GM12801 (cell line): Measurements from ENCODE around the gene PRRT3.

Experiments
- CTCF ChIP-seq: IDR thresholded peaks from one replicate; pipeline ENCODE4 v1.5.1; 2011; ENCODE audit warnings: control low read depth; ENCODE audit not compliant: insufficient read length; ENCODE audit errors: extremely low read depth

Gene PRRT3

GRCh38 chr3:9909221-9910013 is 42.8 kb downstream of the PRRT3 start:
- no peak for TF ChIP-seq CTCF

GRCh38 chr3:9908286-9908685 is 43.9 kb downstream of the PRRT3 start:
- no peak for TF ChIP-seq CTCF

GRCh38 chr3:9906480-9906879 is 45.7 kb downstream of the PRRT3 start:
- no peak for TF ChIP-seq CTCF

GRCh38 chr3:9903904-9904303 is 48.3 kb downstream of the PRRT3 start:
- TF ChIP-seq CTCF = no peak

- TF ChIP-seq CTCF = no peak
Observed at GRCh38 chr3:9903238-9903624, 49.0 kb downstream of the PRRT3 start.

DNA sequence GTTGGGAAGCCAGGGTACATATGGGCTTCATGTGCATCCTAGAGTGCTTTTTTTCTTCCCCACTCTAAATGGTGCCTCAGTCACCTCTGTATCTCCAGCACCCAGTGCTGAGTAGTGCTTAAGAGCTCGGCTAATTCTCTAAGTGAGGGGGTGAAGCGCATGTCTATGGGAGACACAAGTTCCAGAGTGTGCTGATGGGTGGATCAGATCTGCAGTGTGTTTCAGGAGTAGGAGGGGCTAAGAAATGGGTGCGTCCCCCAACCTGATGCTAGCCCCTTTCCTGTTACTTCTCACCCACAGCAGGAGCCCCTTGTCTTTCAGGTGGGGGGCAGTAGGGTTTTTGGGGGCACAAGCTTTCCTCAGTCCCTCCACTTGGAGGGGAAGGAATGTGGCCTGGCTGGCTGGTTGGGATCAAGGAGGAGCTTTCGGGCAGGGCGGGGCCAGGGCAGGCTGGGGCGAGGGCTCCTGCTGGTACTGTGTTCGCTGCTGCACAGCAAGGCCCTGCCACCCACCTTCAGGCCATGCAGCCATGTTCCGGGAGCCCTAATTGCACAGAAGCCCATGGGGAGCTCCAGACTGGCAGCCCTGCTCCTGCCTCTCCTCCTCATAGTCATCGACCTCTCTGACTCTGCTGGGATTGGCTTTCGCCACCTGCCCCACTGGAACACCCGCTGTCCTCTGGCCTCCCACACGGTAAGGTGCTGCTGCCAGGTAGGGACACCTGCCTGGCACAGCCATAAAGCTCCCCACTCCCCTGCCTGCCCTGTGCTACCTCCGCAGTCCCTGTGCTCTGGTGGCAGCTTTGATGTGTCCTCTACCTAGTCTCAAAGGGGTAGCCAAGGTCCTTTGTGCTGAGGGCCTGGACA is 49.6 kb downstream of the PRRT3 start, which contains the start of gene IL17RE:
Gene IL17RE (plus strand): TSS at position 477 of the 866 bp plus-strand sequence. CDS start 85 bp downstream, at position 562.
- no peak for TF ChIP-seq CTCF

GRCh38 chr3:9901967-9902366 is 50.2 kb downstream of the PRRT3 start:
- no peak for TF ChIP-seq CTCF
